K562 treated with DMSO at 1 percent for 12 hours (cell line): ENCODE results near the gene MUC5AC. TPM values are rescaled to one million over a fixed set of nuclear protein-coding genes. Genes with fewer than 3 reads are reported as not detected.

Experiments
- total RNA-seq: library from RNA; unstranded; fragments of 300-600 nt; gene quantifications from 2 replicates; pipeline ENCODE4 v1.2.3, GENCODE V29; 2022; ENCODE audit not compliant: insufficient read depth

MUC5AC gene, protein sequence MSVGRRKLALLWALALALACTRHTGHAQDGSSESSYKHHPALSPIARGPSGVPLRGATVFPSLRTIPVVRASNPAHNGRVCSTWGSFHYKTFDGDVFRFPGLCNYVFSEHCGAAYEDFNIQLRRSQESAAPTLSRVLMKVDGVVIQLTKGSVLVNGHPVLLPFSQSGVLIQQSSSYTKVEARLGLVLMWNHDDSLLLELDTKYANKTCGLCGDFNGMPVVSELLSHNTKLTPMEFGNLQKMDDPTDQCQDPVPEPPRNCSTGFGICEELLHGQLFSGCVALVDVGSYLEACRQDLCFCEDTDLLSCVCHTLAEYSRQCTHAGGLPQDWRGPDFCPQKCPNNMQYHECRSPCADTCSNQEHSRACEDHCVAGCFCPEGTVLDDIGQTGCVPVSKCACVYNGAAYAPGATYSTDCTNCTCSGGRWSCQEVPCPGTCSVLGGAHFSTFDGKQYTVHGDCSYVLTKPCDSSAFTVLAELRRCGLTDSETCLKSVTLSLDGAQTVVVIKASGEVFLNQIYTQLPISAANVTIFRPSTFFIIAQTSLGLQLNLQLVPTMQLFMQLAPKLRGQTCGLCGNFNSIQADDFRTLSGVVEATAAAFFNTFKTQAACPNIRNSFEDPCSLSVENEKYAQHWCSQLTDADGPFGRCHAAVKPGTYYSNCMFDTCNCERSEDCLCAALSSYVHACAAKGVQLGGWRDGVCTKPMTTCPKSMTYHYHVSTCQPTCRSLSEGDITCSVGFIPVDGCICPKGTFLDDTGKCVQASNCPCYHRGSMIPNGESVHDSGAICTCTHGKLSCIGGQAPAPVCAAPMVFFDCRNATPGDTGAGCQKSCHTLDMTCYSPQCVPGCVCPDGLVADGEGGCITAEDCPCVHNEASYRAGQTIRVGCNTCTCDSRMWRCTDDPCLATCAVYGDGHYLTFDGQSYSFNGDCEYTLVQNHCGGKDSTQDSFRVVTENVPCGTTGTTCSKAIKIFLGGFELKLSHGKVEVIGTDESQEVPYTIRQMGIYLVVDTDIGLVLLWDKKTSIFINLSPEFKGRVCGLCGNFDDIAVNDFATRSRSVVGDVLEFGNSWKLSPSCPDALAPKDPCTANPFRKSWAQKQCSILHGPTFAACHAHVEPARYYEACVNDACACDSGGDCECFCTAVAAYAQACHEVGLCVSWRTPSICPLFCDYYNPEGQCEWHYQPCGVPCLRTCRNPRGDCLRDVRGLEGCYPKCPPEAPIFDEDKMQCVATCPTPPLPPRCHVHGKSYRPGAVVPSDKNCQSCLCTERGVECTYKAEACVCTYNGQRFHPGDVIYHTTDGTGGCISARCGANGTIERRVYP (N-terminal part only)
- total RNA-seq = not detected in 2 replicates

GRCh38 chr11:1157645-1158591 is at the start of gene MUC5AC:
Gene MUC5AC, plus strand, starts transcription at chr11:1157953. Its CDS starts 47 bp downstream, at chr11:1158000.

GRCh38 chr11:1222491-1223345 is 65.0 kb downstream of the MUC5AC start, which contains the start of gene MUC5B:
Gene MUC5B, plus strand, starts transcription at chr11:1223066. Its CDS starts 58 bp downstream, at chr11:1223124.

Other genes with a start within 250 kb of the MUC5AC start
- 58.8 and 61.8 TPM in 2 replicates for gene CHID1, start 247.1 kb upstream of the MUC5AC start, total RNA-seq
- 28.6 and 50.2 TPM in 2 replicates for gene AP2A2, start 232.1 kb upstream of the MUC5AC start, total RNA-seq
- gene MUC6, start 121.2 kb upstream of the MUC5AC start, total RNA-seq = not detected in 2 replicates
- not detected in 2 replicates for gene MUC2, start 83.1 kb upstream of the MUC5AC start, total RNA-seq
- not detected in 2 replicates for gene MUC5B, start 65.1 kb downstream of the MUC5AC start, total RNA-seq
- 34.7 and 40.9 TPM in 2 replicates for gene TOLLIP, start 151.7 kb downstream of the MUC5AC start, total RNA-seq
- 0.19 TPM in 1 of 2 replicates, not detected in the other for gene BRSK2, start 232.0 kb downstream of the MUC5AC start, total RNA-seq